Neural cell (in vitro differentiated cells): Measurements from ENCODE around the gene VWA8. TPM values are rescaled to one million over a fixed set of nuclear protein-coding genes. Genes with fewer than 3 reads are reported as not detected.

Source experiments
- H2AFZ ChIP-seq: fragments of 200-600, 300-800 bp; sonication (generic), shearing (Covaris generic); 2 replicates; pipeline ENCODE4 v1.6.0; 2014; ENCODE audit warnings: low read depth, mild to moderate bottlenecking, antibody characterized with exemption, low read length, moderate library complexity
- H3F3A ChIP-seq: fragments of 200-600 bp; shearing (Covaris generic); 2 replicates; pipeline ENCODE4 v1.6.1; 2016; ENCODE audit warnings: mild to moderate bottlenecking, moderate library complexity, mixed read lengths, antibody characterized with exemption, low read length; ENCODE audit not compliant: insufficient read depth, poor library complexity, severe bottlenecking
- H3K27ac ChIP-seq: fragments of 200-600, 300-800 bp; sonication (generic), shearing (Covaris generic); 2 replicates; pipeline ENCODE4 v1.5.1; 2014; ENCODE audit warnings: mild to moderate bottlenecking, low read length, moderate library complexity
- H3K27me3 ChIP-seq: fragments of 300-800, 200-600 bp; sonication (generic), shearing (Covaris generic); 2 replicates; pipeline ENCODE4 v1.6.0; 2014; ENCODE audit warnings: mild to moderate bottlenecking, low read depth, low read length, moderate library complexity; ENCODE audit not compliant: insufficient read depth
- H3K36me3 ChIP-seq: fragments of 300-800, 200-600 bp; sonication (generic), shearing (Covaris generic); 2 replicates; pipeline ENCODE4 v1.5.1; 2014; ENCODE audit warnings: mild to moderate bottlenecking, antibody characterized with exemption, low read length, moderate library complexity; ENCODE audit not compliant: insufficient read depth
- H3K4me2 ChIP-seq: fragments of 300-800, 200-600 bp; sonication (generic), shearing (Covaris generic); 2 replicates; pipeline ENCODE4 v1.6.0; 2014; ENCODE audit warnings: mild to moderate bottlenecking, low read length
- H3K4me3 ChIP-seq: fragments of 300-800, 200-600 bp; sonication (generic), shearing (Covaris generic); 2 replicates; pipeline ENCODE4 v1.5.1; 2014; ENCODE audit warnings: mild to moderate bottlenecking, low read length, moderate library complexity
- H3K79me2 ChIP-seq: fragments of 200-600 bp; shearing (Covaris generic); replicated peaks from 2 replicates; pipeline ENCODE4 v1.6.0; 2014; ENCODE audit warnings: mild to moderate bottlenecking, low read length, moderate library complexity; ENCODE audit not compliant: insufficient read depth
- H3K9ac ChIP-seq: fragments of 300-800, 200-600 bp; sonication (generic), shearing (Covaris generic); 2 replicates; pipeline ENCODE4 v1.6.1; 2016; ENCODE audit warnings: mild to moderate bottlenecking, low read length, mixed read lengths
- H3K9me2 ChIP-seq: fragments of 200-600 bp; shearing (Covaris generic); 2 replicates; pipeline ENCODE4 v1.6.1; 2016; ENCODE audit warnings: mild to moderate bottlenecking, low read length, mixed read lengths; ENCODE audit not compliant: insufficient read depth
- H3K9me3 ChIP-seq: fragments of 200-600, 300-800 bp; sonication (generic), shearing (Covaris generic); 2 replicates; pipeline ENCODE4 v1.6.1; 2016; ENCODE audit warnings: mild to moderate bottlenecking, mixed run types, low read length, moderate library complexity, mixed read lengths
- H4K20me1 ChIP-seq: fragments of 200-600 bp; shearing (Covaris generic); 2 replicates; pipeline ENCODE4 v1.6.1; 2016; ENCODE audit warnings: mild to moderate bottlenecking, mixed run types; ENCODE audit not compliant: insufficient read depth
- CTCF ChIP-seq: fragments of 450-650 bp; IDR thresholded peaks from 2 replicates; pipeline ENCODE4 v1.5.1; 2014; ENCODE audit warnings: antibody characterized with exemption, mild to moderate bottlenecking, moderate library complexity; ENCODE audit not compliant: poor library complexity, severe bottlenecking
- EP300 ChIP-seq: fragments of 450-650 bp; conservative IDR thresholded peaks from 2 replicates; pipeline ENCODE4 v1.6.1; 2014; ENCODE audit warnings: antibody characterized with exemption, mild to moderate bottlenecking, moderate library complexity; ENCODE audit not compliant: poor library complexity, severe bottlenecking
- EZH2 ChIP-seq: fragments of 200-600, 300-800 bp; shearing (Covaris generic), sonication (generic); IDR thresholded peaks from 2 replicates; pipeline ENCODE4 v1.6.1; 2014; ENCODE audit warnings: antibody characterized with exemption, low read length, borderline replicate concordance, mild to moderate bottlenecking; ENCODE audit not compliant: insufficient read depth, poor library complexity, severe bottlenecking
- MXI1 ChIP-seq: fragments of 450-650 bp; conservative IDR thresholded peaks from 2 replicates; pipeline ENCODE4 v1.6.1; 2014; ENCODE audit warnings: antibody characterized with exemption, mild to moderate bottlenecking; ENCODE audit not compliant: poor library complexity, severe bottlenecking
- POLR2AphosphoS5 ChIP-seq: IDR thresholded peaks from 2 replicates; pipeline ENCODE4 v1.6.1; 2012
- RAD21 ChIP-seq: fragments of 450-650 bp; conservative IDR thresholded peaks from 2 replicates; pipeline ENCODE4 v1.6.1; 2014; ENCODE audit warnings: antibody characterized with exemption, mild to moderate bottlenecking, moderate library complexity
- REST ChIP-seq: IDR thresholded peaks from 2 replicates; pipeline ENCODE4 v1.6.1; 2012; ENCODE audit warnings: borderline replicate concordance
- SMC3 ChIP-seq: fragments of 450-650 bp; conservative IDR thresholded peaks from 2 replicates; pipeline ENCODE4 v1.6.1; 2014; ENCODE audit warnings: antibody characterized with exemption, mild to moderate bottlenecking, moderate library complexity; ENCODE audit not compliant: poor library complexity
- TAF1 ChIP-seq: IDR thresholded peaks from 2 replicates; pipeline ENCODE4 v1.6.1; 2012; ENCODE audit warnings: low read depth
- polyA plus RNA-seq: library from polyadenylated mRNA; depleted of rRNA; stranded (reverse); fragments of >200 nt; gene quantifications from 2 replicates; pipeline ENCODE4 v1.2.3, GENCODE V29; 2014

VWA8 gene
- polyA plus RNA-seq, 1 donor from 2014 or later, result 3.6 TPM

GRCh38 chr13:41774605-41775218 lies 186.2 kb downstream of the VWA8 start:
- H3K27me3 ChIP-seq, result no peaks in the 10 kb centered on the region
- no peaks in the 10 kb centered on the region for H3F3A ChIP-seq
- no peak overlapping the region for H3K27ac ChIP-seq
- no peaks in the 10 kb centered on the region for H4K20me1 ChIP-seq
- H3K36me3 ChIP-seq, result no peaks in the 10 kb centered on the region
- H3K9ac ChIP-seq, result no peak overlapping the region
- H2AFZ ChIP-seq, result no peak overlapping the region
- H3K9me3 ChIP-seq, result no peaks in the 10 kb centered on the region
- no peak overlapping the region for H3K4me2 ChIP-seq
- no peaks in the 10 kb centered on the region for H3K9me2 ChIP-seq
- TF ChIP-seq TAF1, result no peak
- no peak for TF ChIP-seq EP300
- TF ChIP-seq RAD21, result no peak
- no peak overlapping the region for H3K4me3 ChIP-seq
- no peaks in the 10 kb centered on the region for H3K79me2 ChIP-seq

- Histone ChIP-seq H3K9me3 (no peaks in the 10 kb centered on the region), H3K9ac (no peak overlapping the region), H3K27ac (no peak overlapping the region), H3F3A (no peaks in the 10 kb centered on the region), H4K20me1 (no peaks in the 10 kb centered on the region), H3K4me2 (no peak overlapping the region), H2AFZ (no peak overlapping the region), H3K9me2 (no peaks in the 10 kb centered on the region), H3K36me3 (no peaks in the 10 kb centered on the region), H3K4me3 (no peak overlapping the region), H3K79me2 (no peaks in the 10 kb centered on the region), H3K27me3 (no peaks in the 10 kb centered on the region)
- TF ChIP-seq EP300, result no peak
- no peak for TF ChIP-seq CTCF
- no peak for TF ChIP-seq REST
- no peak for TF ChIP-seq EZH2
- no peak for TF ChIP-seq RAD21
- TF ChIP-seq SMC3, result no peak
- TF ChIP-seq TAF1, result no peak
- no peak for TF ChIP-seq MXI1
- TF ChIP-seq POLR2AphosphoS5, result no peak
Observed at GRCh38 chr13:41767801-41768200, 193.1 kb downstream of the VWA8 start.

GRCh38 chr13:41766439-41766838 lies 194.5 kb downstream of the VWA8 start:
- Histone ChIP-seq H3K27ac (no peak overlapping the region), H3K4me2 (no peak overlapping the region), H3K9me3 (no peaks in the 10 kb centered on the region), H3K36me3 (no peaks in the 10 kb centered on the region), H3K9me2 (no peaks in the 10 kb centered on the region), H3K9ac (no peak overlapping the region), H3F3A (no peaks in the 10 kb centered on the region), H3K4me3 (no peak overlapping the region), H4K20me1 (no peaks in the 10 kb centered on the region), H3K79me2 (no peaks in the 10 kb centered on the region), H2AFZ (no peak overlapping the region), H3K27me3 (no peaks in the 10 kb centered on the region)
- no peak for TF ChIP-seq TAF1
- TF ChIP-seq EP300, result no peak
- no peak for TF ChIP-seq REST
- no peak for TF ChIP-seq MXI1
- no peak for TF ChIP-seq RAD21
- no peak for TF ChIP-seq CTCF
- no peak for TF ChIP-seq POLR2AphosphoS5
- no peak for TF ChIP-seq EZH2
- TF ChIP-seq SMC3, result no peak
